Calu3 (cell line): ENCODE measurements around the gene GAR1. TPM values are rescaled to one million over a fixed set of nuclear protein-coding genes. Genes with fewer than 3 reads are reported as not detected.

Source experiments
- BruUV-seq: library from RNA; stranded (reverse); fragments of 400-500 nt; replicated peaks from 2 replicates; lab custom pipeline; 2021; lab: Mats Ljungman, UMichigan
- CTCF ChIA-PET: fragments of 300-600 bp; sonication (Branson Sonifier 250); formaldehyde crosslinking; loops from one replicate; lab custom pipeline; 2022; ENCODE audit warnings: antibody characterized with exemption; lab: Charles Lee
- DNase-seq: peaks from one replicate; pipeline ENCODE4 v3.0.0; 2022
- H3K27ac Mint-ChIP-seq: one replicate; pipeline ENCODE4 v1.8.0; 2022; ENCODE audit warnings: mixed read lengths; ENCODE audit not compliant: unreplicated experiment
- H3K27me3 Mint-ChIP-seq: one replicate; pipeline ENCODE4 v1.8.0; 2022; ENCODE audit warnings: mixed read lengths; ENCODE audit not compliant: unreplicated experiment
- H3K36me3 Mint-ChIP-seq: one replicate; pipeline ENCODE4 v1.8.0; 2022; ENCODE audit warnings: mild to moderate bottlenecking, moderate library complexity, mixed read lengths; ENCODE audit not compliant: insufficient read depth, unreplicated experiment
- H3K4me1 Mint-ChIP-seq: one replicate; pipeline ENCODE4 v1.8.0; 2022; ENCODE audit warnings: mild to moderate bottlenecking, low read depth, mixed read lengths; ENCODE audit not compliant: unreplicated experiment
- H3K4me3 Mint-ChIP-seq: one replicate; pipeline ENCODE4 v1.8.0; 2022; ENCODE audit warnings: mild to moderate bottlenecking, low read depth, moderate library complexity, mixed read lengths; ENCODE audit not compliant: unreplicated experiment
- H3K9me3 Mint-ChIP-seq: one replicate; pipeline ENCODE4 v1.8.0; 2022; ENCODE audit warnings: low read depth, mixed read lengths; ENCODE audit not compliant: unreplicated experiment
- intact Hi-C: fragments of 100-400 bp; cut with micrococcal nuclease; formaldehyde crosslinking; loops from one replicate; pipeline ENCODE4 v1.10.0; 2022; ENCODE audit not compliant: unreplicated experiment
- total RNA-seq: library from RNA; stranded (reverse); gene quantifications from 2 replicates; pipeline ENCODE4 v1.2.3, GENCODE V29; 2022
- TF ChIP-seq, protein P1 (sequence below): fragments of 200-600 bp; IDR thresholded peaks from one replicate; pipeline ENCODE4 v1.8.0; 2022; ENCODE audit warnings: antibody characterized with exemption; ENCODE audit not compliant: unreplicated experiment

Gene GAR1
- total RNA-seq, 1 experiment from 2014 or later: 20.8 TPM

DNA sequence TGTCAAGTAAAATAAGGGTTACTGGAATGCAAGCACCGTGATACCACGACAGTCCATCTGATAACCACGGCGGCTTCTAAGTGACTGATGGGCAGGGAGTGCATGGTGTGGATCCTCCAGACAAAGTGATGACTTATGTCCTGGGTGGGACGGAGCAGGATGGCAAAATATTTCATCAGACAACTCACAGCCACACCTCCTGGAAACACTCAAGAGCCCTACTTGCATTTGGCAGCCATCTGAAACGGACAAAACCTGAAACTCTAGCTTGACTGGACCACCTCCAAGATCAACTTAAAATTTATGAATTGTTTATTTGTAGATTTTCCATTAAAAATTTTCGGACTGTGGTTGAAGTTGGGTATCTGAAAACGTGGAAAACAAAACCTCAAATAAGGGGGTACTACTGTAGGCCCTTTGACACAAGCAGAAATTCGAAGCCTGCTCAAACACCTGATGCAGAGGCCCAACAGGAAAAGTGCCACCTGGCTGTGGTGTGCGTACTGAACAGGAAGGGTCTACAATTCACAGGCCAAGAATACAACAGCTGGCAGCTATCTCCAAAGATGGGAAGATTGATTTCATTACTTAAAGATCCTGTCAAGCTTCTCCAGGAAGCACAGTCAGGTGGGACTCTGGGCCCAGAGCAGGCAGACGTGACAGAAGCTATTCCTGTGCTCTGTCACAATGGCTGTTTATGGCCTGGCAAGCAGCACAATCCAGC is 58.4 kb downstream of the GAR1 start:
- H3K4me3 Mint-ChIP-seq: no peak overlapping the region
- DNase-seq: no peak
- H3K27me3 Mint-ChIP-seq: no peaks in the 10 kb centered on the region
- H3K36me3 Mint-ChIP-seq: no peaks in the 10 kb centered on the region
- intact Hi-C loops: no loop called here
- no peaks in the 10 kb centered on the region for H3K4me1 Mint-ChIP-seq
- CTCF ChIA-PET: no interaction called here
- no TSS peak for BruUV-seq
- H3K9me3 Mint-ChIP-seq: no peaks in the 10 kb centered on the region
- TF ChIP-seq, protein P1, sequence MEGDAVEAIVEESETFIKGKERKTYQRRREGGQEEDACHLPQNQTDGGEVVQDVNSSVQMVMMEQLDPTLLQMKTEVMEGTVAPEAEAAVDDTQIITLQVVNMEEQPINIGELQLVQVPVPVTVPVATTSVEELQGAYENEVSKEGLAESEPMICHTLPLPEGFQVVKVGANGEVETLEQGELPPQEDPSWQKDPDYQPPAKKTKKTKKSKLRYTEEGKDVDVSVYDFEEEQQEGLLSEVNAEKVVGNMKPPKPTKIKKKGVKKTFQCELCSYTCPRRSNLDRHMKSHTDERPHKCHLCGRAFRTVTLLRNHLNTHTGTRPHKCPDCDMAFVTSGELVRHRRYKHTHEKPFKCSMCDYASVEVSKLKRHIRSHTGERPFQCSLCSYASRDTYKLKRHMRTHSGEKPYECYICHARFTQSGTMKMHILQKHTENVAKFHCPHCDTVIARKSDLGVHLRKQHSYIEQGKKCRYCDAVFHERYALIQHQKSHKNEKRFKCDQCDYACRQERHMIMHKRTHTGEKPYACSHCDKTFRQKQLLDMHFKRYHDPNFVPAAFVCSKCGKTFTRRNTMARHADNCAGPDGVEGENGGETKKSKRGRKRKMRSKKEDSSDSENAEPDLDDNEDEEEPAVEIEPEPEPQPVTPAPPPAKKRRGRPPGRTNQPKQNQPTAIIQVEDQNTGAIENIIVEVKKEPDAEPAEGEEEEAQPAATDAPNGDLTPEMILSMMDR: no peak
- no peak overlapping the region for H3K27ac Mint-ChIP-seq

Other genes starting within 250 kb of the GAR1 start
- 16.1 and 22.3 TPM in 2 replicates for gene CASP6, start 112.3 kb upstream of the GAR1 start, total RNA-seq
- gene PLA2G12A, start 85.7 kb upstream of the GAR1 start, total RNA-seq: 45.0 and 45.4 TPM in 2 replicates
- gene CFI, start 13.8 kb upstream of the GAR1 start, total RNA-seq: 25.8 and 27.7 TPM in 2 replicates
- 0.33 and 0.34 TPM in 2 replicates for gene RRH, start 12.2 kb downstream of the GAR1 start, total RNA-seq
- gene LRIT3, start 32.3 kb downstream of the GAR1 start, total RNA-seq: 0.09 and 0.22 TPM in 2 replicates
- gene EGF, start 97.1 kb downstream of the GAR1 start, total RNA-seq: 1.4 and 1.6 TPM in 2 replicates